Measurements from ENCODE around the gene LMO3. TPM values are rescaled to one million over a fixed set of nuclear protein-coding genes. Genes with fewer than 3 reads are reported as not detected.

Gene LMO3
- total RNA-seq, 1 experiment from 2014 or later = not detected

DNA sequence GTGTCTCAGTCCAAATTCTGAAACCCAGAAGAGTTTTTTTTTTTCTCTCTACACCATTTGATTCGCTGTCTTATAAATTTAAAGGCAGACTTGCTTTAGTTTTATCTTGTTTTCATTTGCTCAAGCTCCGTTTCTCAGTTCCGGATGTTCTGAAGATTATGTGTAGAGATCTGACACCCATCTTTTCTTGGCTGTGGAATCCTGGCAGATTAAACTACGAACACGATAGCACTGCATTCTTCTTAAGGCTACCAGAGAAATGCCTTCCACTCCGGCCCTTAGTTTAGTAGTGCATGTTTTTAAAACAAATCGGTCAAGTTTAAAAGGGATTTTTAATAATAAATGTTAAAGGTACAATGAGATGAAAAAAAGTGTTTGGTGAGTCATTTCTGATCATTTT is 106.4 kb downstream of the LMO3 start:
- Mint-ChIP-seq H3K27ac (ENCODE audit: low read depth, unreplicated experiment) (no peak overlapping the region), H3K27me3 (ENCODE audit: insufficient read depth, unreplicated experiment) (no peaks in the 10 kb centered on the region), H3K9me3 (ENCODE audit: unreplicated experiment) (no peaks in the 10 kb centered on the region), H3K4me1 (ENCODE audit: insufficient read depth, unreplicated experiment) (no peaks in the 10 kb centered on the region), H3K4me3 (ENCODE audit: unreplicated experiment) (no peak overlapping the region), H3K36me3 (ENCODE audit: insufficient read depth, unreplicated experiment) (no peaks in the 10 kb centered on the region)
- no peak for TF ChIP-seq CTCF (IDR thresholded peaks at IDR 0.05; ENCODE audit: unreplicated experiment)
- DNase-seq (ENCODE audit: unreplicated experiment) = no peak
- POLR2A ChIA-PET = interaction anchor here (0.7 kb wide), 1 partner anchor 9 kb away, joined by 3 read pairs; no protein-coding TSS in a partner anchor
- intact Hi-C loops (cut with micrococcal nuclease) = no loop called here
- no TSS peak for BruUV-seq (replicated peaks)
- CTCF ChIA-PET = interaction anchor here (0.6 kb wide), 1 partner anchor 19 kb away, joined by 9 read pairs; no protein-coding TSS in a partner anchor
